ENCODE measurements around the gene WFIKKN2.

WFIKKN2 gene

GRCh38 chr17:50840311-50840851, 5.0 kb downstream of the WFIKKN2 start:
- no peaks in the 10 kb centered on the region for H3K36me3 ChIP-seq (ENCODE audit: control insufficient read depth in 2 of 2, insufficient read depth in 1 of 2, low read length in 2 of 2)
- H3K4me3 ChIP-seq (ENCODE audit: low read depth, low read length): no peak overlapping the region
- ChIA-PET CTCF (interaction anchor here (0.7 to 14.0 kb wide), 9 partner anchors 10 to 116 kb away, joined by 3 to 240 read pairs (median 9); no protein-coding TSS in a partner anchor), POLR2A (no interaction called here)
- TF ChIP-seq ZNF473 (tag by site-specific recombination; IDR thresholded peaks at IDR 0.05) (no peak), ZNF350 (tag by site-specific recombination; IDR thresholded peaks at IDR 0.05) (no peak), GLI4 (tag by site-specific recombination; IDR thresholded peaks at IDR 0.05) (no peak), ZNF704 (tag by site-specific recombination; IDR thresholded peaks at IDR 0.05) (no peak), ZNF514 (tag by site-specific recombination; IDR thresholded peaks at IDR 0.05) (no peak), ZNF2 (tag by site-specific recombination; IDR thresholded peaks at IDR 0.05) (no peak), HIC1 (tag by site-specific recombination; IDR thresholded peaks at IDR 0.05) (no peak), ZNF664 (tag by site-specific recombination; IDR thresholded peaks at IDR 0.05) (no peak), ZNF114 (tag by site-specific recombination; IDR thresholded peaks at IDR 0.05) (no peak), ZNF23 (tag by site-specific recombination; IDR thresholded peaks at IDR 0.05; ENCODE audit: borderline replicate concordance) (no peak), ZNF658 (tag by site-specific recombination; IDR thresholded peaks at IDR 0.05) (no peak), ZBTB26 (tag by site-specific recombination; optimal IDR thresholded peaks at IDR 0.05) (no peak), ZNF837 (tag by site-specific recombination; IDR thresholded peaks at IDR 0.05) (no peak), ZSCAN30 (tag by site-specific recombination; IDR thresholded peaks at IDR 0.05) (no peak), ZNF426 (tag by site-specific recombination; IDR thresholded peaks at IDR 0.05) (no peak), ZNF580 (tag by site-specific recombination; IDR thresholded peaks at IDR 0.05) (no peak), KLF10 (tag by site-specific recombination; IDR thresholded peaks at IDR 0.05) (no peak), ZBTB44 (tag by site-specific recombination; IDR thresholded peaks at IDR 0.05) (no peak)
- no peaks in the 10 kb centered on the region for H3K9me3 ChIP-seq (ENCODE audit: control insufficient read depth, insufficient read depth, low read depth, low read length)
- H3K27ac ChIP-seq (ENCODE audit: extremely low read depth, low read depth, low read length): no peak overlapping the region
- H3K4me1 ChIP-seq (ENCODE audit: control insufficient read depth, insufficient read depth, low read length): no peaks in the 10 kb centered on the region

- CTCF ChIA-PET: interaction anchor here (0.7 to 14.0 kb wide), 33 partner anchors 11 to 358 kb away, joined by 3 to 240 read pairs (median 4); partner anchors contain the start of gene SPATA20
- POLR2A ChIA-PET: interaction anchor here (1.2 kb wide), 1 partner anchor 25 kb away, joined by 4 read pairs; the partner anchor contains the start of gene TOB1
- Histone ChIP-seq H3K27ac (ENCODE audit: extremely low read depth, low read depth, low read length) (no peak overlapping the region), H3K9me3 (ENCODE audit: control insufficient read depth, insufficient read depth, low read depth, low read length) (no peaks in the 10 kb centered on the region), H3K36me3 (ENCODE audit: control insufficient read depth in 2 of 2, insufficient read depth in 1 of 2, low read length in 2 of 2) (no peaks in the 10 kb centered on the region), H3K4me1 (ENCODE audit: control insufficient read depth, insufficient read depth, low read length) (no peaks in the 10 kb centered on the region), H3K4me3 (ENCODE audit: low read depth, low read length) (no peak overlapping the region)
- TF ChIP-seq ZNF366 (tag by site-specific recombination; conservative IDR thresholded peaks at IDR 0.05): peak; percentile 74; the same call in 1 of the 2 replicates
- peak; percentile 69 for TF ChIP-seq ZBTB20 (tag by site-specific recombination; IDR thresholded peaks at IDR 0.05)
- no peak for TF ChIP-seq ZNF549 (tag by site-specific recombination; IDR thresholded peaks at IDR 0.05)
- no peak for TF ChIP-seq ZNF701 (tag by site-specific recombination; IDR thresholded peaks at IDR 0.05)
- no peak for TF ChIP-seq SALL2 (tag by site-specific recombination; IDR thresholded peaks at IDR 0.05; ENCODE audit: borderline replicate concordance)
Measured at GRCh38 chr17:50841277-50841948, 6.0 kb downstream of the WFIKKN2 start.

All from HEK293 (cell line).